Measurements from ENCODE around the gene MAP3K15. TPM values are rescaled to one million over a fixed set of nuclear protein-coding genes. Genes with fewer than 3 reads are reported as not detected.
"Not testable (repeated sequence)": the region's sequence is repeated elsewhere in the genome, so short reads cannot be mapped to it uniquely, and the experiment has no call there.

MAP3K15 gene
- polyA plus RNA-seq, 3 donors, result 3.6 to 5.3 (median 5.1) TPM

GRCh38 chrX:19540076-19540475, 24.8 kb upstream of the MAP3K15 start:
- DNase-seq, result no peak

- DNase-seq, result no peak
Measured at GRCh38 chrX:19539665-19540064, 24.4 kb upstream of the MAP3K15 start.

DNA sequence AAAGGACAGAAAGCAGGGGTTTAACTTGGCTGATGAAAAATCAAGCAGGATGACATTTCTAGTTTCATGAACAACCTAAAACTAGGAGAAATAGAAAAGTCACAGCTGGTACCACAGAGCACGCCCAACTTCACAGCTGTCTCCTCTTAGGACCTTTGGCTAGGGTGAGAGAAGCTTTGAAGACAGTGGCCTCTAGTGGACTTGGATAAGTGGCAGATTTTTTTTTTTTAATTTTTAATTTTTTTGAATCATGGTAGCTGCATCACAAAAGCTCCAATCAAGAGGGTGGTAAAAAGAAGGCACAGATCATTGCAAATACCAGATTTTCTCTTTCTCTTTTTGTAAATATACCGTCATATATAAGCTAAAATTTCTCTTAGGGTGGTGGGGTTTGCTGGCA, 20.2 kb upstream of the MAP3K15 start:
- peak; percentile 26 for DNase-seq

GRCh38 chrX:19532709-19533108, 17.4 kb upstream of the MAP3K15 start:
- DNase-seq, result no peak

DNA sequence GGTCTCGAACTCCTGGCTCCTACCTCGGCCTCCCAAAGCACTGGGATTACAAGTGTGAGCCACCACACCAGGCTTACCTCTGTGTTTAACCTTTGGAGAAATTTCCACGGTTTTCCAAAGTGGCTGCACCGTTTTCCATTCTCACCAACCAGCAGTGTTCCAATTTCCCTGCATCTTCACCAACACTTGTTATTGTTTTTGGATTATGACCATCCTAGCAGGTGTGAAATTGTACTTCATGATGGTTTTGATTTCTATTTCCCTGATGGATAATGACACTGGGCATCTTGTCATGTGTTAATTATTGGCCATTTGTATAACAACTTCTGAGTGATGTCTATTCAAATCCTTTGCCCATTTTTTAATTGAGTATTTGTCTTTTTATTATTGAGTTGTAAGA, 2.7 kb upstream of the MAP3K15 start:
- DNase-seq, result no peak

- no peak for DNase-seq
Measured at GRCh38 chrX:19515615-19516105, 352 bp upstream of the MAP3K15 start.

GRCh38 chrX:19513383-19513782, 1.9 kb downstream of the MAP3K15 start:
- no peak for DNase-seq

DNA sequence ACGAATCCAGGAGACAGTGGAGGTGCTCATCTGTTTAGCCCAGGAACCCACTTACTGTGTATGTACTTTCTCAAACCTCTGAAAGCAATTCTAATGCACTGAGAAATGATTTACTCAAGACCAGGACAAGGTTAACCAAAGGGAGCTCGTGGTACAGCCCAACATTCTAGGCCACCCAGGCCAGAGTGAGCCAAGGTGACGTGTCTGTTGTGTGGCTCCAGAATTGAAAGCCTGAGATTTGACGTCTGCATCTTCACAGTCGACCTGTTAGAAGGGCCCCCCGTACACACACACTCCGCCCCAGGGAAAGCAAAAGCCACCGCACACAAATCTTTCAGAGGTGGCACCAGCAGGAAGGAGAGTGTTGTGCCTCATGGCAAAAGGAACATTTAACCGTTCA, 2.3 kb downstream of the MAP3K15 start:
- no peak for DNase-seq

- DNase-seq, result no peak
Measured at GRCh38 chrX:19512359-19512758, 2.9 kb downstream of the MAP3K15 start.

- not testable (repeated sequence) for DNase-seq
Measured at GRCh38 chrX:19511796-19512195, 3.5 kb downstream of the MAP3K15 start.

- DNase-seq, result no peak
Measured at GRCh38 chrX:19496711-19497110, 18.6 kb downstream of the MAP3K15 start.

GRCh38 chrX:19487520-19488200, 27.6 kb downstream of the MAP3K15 start:
- no peak for DNase-seq

- no peak for DNase-seq
Measured at GRCh38 chrX:19479458-19479857, 35.9 kb downstream of the MAP3K15 start.

DNA sequence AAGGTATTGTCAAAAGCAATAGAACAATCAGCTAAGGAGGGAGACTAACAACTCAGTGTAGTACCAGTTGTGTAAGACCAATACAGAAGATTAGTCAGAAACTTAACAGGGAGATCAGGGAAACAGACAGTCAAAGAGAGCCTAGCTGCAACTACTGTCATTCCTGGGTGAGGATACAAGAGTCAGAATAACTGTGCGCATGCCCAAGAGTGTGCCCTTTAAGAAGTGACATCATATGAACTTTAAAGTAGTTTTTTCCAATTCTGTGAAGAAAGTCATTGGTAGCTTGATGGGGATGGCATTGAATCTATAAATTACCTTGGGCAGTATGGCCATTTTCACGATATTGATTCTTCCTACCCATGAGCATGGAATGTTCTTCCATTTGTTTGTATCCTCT, 46.9 kb downstream of the MAP3K15 start:
- DNase-seq, result not testable (repeated sequence)

DNA sequence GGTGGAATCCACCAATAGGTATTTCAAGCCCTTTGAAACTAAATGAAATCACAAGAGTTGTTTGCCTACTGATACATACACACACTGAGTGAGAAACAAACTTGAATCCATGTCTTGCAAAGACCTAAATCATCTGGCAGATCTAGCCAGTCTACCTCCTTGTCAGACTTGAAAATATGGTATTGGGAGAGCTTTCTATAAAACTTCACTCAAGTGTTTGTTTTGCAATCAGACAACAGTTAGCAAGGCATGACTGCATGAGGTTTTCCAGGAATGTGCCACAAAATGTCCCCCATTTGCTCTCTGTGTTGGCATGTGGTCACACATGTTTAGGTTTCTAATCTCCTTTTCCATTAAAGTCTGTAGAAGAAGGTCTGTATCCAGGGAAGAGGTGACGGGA, 52.4 kb downstream of the MAP3K15 start:
- DNase-seq, result no peak

DNA sequence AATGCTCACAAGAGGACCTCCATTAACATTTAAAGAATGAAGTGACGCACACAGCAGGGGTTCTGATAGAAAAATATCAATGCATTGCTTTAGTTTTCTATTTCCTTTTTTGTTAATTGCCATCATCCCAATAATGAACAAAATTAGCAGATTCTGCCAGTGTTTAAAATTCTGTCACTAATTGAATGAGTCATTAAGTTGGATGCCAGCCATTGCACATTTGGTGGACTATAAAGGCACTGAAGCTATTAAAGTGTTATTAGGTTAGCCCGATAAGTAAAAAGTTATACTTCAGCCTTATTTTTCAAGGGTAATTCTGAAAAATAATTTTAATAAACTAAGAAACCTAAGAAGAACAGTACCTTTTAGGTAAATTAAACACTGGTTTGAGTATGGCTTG, 53.1 kb downstream of the MAP3K15 start:
- no peak for DNase-seq

DNA sequence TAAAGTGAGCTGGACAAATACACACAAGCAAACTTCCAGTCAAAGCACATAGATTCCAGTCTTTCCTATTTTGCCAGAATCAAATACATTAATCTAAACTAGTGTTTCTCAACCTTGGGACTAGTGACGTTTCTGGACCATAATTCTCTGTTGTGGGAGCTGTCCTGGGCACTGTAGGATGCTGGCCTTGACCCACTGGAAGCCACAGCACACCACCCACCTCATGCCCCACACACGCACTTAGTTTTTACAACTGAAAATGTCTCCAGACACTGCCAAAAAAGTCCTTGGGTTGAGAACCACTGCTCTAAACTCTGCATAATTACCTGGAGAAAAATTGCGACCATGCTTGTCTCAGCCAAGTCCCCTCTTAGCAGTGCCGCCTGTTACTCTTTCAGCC, 57.6 kb downstream of the MAP3K15 start:
- no peak for DNase-seq

DNA sequence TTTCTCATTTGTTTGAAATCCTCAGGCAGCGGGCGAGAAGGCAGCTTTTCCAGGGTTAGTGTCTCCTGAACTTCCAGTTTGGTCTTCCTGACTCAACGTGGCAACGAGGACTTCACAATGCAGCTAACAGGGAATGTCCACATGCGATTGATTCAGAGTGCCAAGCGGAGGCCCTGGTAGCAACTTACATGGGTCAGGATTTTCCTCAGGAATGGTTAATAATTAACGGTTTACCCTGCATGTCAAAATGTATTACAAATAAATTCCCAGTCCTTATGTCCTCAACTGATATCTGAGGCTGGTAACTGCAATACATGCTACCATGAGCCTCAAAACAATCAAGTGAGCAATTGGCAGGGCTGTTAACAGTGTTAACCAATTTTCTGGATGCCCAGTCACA, 67.2 kb downstream of the MAP3K15 start:
- DNase-seq, result no peak

GRCh38 chrX:19446397-19446796, 68.9 kb downstream of the MAP3K15 start:
- DNase-seq, result no peak

DNA sequence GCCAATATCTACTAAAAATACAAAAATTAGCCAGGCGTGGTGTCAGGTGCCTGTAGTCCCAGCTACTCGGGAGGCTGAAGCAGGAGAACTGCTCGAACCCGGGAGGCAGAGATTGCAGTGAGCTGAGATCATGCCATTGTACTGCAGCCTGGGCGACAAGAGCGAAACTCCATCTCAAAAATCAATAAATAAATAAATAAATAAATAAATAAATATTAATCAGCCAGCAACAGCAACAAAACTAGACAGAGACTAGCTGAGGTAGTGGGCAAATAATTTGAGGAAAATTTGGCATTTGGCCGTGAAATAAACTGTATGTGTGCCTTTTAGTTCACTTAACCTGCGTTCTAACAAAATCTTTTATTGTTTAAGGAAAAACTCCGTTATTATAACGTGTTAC, 69.5 kb downstream of the MAP3K15 start:
- not testable (repeated sequence) for DNase-seq

DNA sequence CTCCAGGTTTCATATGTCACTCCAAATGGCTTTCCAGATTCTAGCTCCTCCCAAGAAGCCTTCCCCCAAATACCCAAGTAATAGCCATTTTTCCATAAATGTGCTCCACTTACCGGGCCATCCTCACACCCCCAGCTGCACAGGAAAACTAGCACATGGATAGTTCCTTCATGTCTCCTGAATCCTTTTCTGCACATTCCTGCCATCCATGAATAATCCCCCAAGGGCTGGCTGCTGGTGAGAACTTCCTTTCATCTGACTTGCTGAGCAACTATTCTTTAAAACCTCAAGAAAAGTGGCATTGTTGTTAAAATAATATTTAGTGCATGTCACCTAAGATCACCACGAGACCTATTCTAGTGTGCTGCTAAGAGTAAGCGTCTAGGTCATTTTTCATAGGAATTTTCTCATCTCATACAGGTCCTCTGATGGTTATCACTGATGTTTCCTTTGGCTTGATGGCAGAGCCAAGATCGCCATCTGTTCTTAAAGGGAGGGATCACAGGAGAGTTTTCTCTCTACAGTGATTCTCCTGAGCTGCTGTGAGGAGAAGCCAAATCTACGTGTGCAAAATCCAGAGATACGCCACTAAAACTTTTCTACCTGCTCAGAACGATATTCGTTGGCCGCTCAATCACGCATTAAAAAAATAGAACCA, 71.3 kb downstream of the MAP3K15 start:
- no peak for DNase-seq

DNA sequence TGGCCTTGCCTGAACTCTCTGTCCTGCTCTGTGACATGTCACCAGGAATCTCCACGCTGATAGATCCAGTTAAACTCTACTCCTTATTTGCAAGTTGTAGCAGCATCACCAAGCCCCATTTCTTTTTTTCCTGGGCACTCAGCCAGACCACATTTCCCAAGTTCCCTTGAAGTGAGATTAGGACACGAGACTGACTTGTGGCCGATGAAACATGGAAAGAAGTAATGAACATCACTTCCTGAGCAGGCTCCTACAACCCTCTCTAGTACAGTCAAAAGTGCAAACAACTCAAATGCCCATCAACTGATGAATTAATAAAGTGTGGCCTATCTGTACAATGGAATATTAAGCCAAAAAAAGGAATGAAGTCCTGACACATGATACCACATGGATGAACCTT, 74.6 kb downstream of the MAP3K15 start:
- DNase-seq, result no peak

DNA sequence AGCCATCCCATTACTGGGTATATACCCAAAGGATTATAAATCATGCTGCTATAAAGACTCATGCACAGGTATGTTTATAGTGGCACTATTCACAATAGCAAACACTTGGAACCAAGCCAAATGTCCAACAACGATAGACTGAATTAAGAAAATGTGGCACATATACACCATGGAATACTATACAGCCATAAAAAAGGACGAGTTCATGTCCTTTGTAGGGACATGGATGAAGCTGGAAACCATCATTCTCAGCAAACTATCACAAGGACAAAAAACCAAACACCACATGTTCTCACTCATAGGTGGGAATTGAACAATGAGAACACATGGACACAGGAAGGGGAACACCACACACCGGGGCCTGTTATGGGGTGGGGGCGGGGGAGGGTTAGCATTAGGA, 92.6 kb downstream of the MAP3K15 start:
- DNase-seq, result not testable (repeated sequence)

DNA sequence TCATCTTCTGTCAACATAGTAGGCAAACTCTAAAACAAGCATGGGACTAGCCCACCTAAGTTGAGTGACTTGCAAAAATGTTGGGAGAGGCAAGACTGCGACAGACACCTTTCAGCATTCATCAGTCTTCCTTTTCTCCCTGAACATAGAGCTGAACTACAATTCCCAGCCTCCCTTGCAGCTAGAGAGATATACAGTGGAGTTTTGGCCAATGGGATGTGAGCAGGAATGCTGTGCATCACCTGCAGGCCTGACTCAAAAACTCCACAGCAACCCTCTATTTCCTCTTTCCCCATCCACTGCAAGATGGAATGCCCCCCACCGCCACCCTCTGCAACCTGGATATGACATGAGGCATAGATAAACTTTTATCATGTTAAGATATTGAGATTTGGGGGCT, 105.0 kb downstream of the MAP3K15 start:
- no peak for DNase-seq

All from renal pelvis (tissue), 4 donors.